Pancreas (tissue), 10 donors: Measurements from ENCODE around the gene DDX6. TPM values are rescaled to one million over a fixed set of nuclear protein-coding genes. Genes with fewer than 3 reads are reported as not detected.
"Not testable (repeated sequence)": the region's sequence is repeated elsewhere in the genome, so short reads cannot be mapped to it uniquely, and the experiment has no call there.

ENCODE experiments used
- ATAC-seq, 4 donors: fragments of 200-7000 bp; cut with Tn5 transposase; one replicate each; pipeline versions ENCODE4 v1.8.0 to v1.9.1; 2020; ENCODE audit warnings: mild to moderate bottlenecking in 4 of 4, moderate library complexity in 4 of 4
- DNase-seq, 6 donors: peaks; one replicate each; pipeline ENCODE4 v3.0.0-alpha.2; 2020
- FAIRE-seq: peaks from 2 replicates; lab custom pipeline; 2012; peaks lifted over from hg19 to GRCh38; lab: Jason Lieb, UNC
- H3K27ac ChIP-seq, 4 donors: fragments of 200-600 bp; sonication (generic); 1 replicate in 3 of 4; 2 replicates in 1 of 4; pipeline versions ENCODE4 v1.5.0 to v1.8.0; 2020
- H3K27me3 ChIP-seq, 4 donors: fragments of 200-600 bp; one replicate each; pipeline ENCODE4 v1.8.0; 2021
- H3K36me3 ChIP-seq, 3 donors: fragments of 200-600 bp; sonication (generic) in 1 of 3; one replicate each; pipeline versions ENCODE4 v1.5.0 to v1.8.0; 2020 to 2021
- H3K4me1 ChIP-seq, 3 donors: fragments of 200-600 bp; one replicate each; pipeline ENCODE4 v1.8.0; 2021
- H3K4me3 ChIP-seq, 4 donors: fragments of 200-600 bp; sonication (generic) in 2 of 4; one replicate each; pipeline versions ENCODE4 v1.5.0 to v1.8.0; 2020 to 2021
- H3K9me3 ChIP-seq, 4 donors: fragments of 200-600 bp; one replicate each; pipeline ENCODE4 v1.8.0; 2021
- CTCF ChIP-seq, 4 donors: fragments of 200-600 bp; sonication (generic) in 3 of 4; IDR thresholded peaks; one replicate each; pipeline versions ENCODE4 v1.5.0 to v1.8.0; 2021; ENCODE audit warnings: antibody characterized with exemption in 4 of 4
- WGBS, 2 donors: extraction: QIAGEN DNeasy Blood & Tissue Kit; methylation state at CpG; one replicate each; pipeline ENCODE4 v1.1.7; 2013; 5-methylcytosine and 5-hydroxymethylcytosine counted together
- intact Hi-C, 3 donors: fragments of 100-400 bp; cut with DNase I; formaldehyde crosslinking; loops; one replicate each; pipeline versions ENCODE4 v1.11.1 to v1.14.2; 2022
- polyA plus RNA-seq, 2 donors: library from polyadenylated mRNA; stranded (reverse); fragments of 200-250 nt; gene quantifications; one replicate each; pipeline ENCODE4 v1.2.3, GENCODE V29; 2013
- total RNA-seq, 6 donors: library from RNA; stranded (reverse); fragmentation: NEBNext Ultra II Directional in 4 of 6; extraction: Animal tissue kit (Norgen Biotek cat#: 25700) in 4 of 6; gene quantifications; one replicate each; pipeline versions ENCODE4 v1.2.1 to v1.2.4, GENCODE V29; 2021 to 2023
- donor health status: healthy with polysubstance abuse.
- donor health status: DM: no; HTN: no; CAD: no; lungs with moderate emphysema.
- donor health status: DM: no; HTN: no; CAD: no.
- donor health status: control.
- donor health status: control.
- donor health status: Bipolar disorder and iron deficiency.
- donor health status: DM: yes; HTN: yes; CAD: no.
- donor health status: DM: no; HTN: no; CAD: no.
- donor health status: DM: no; HTN: no; CAD: no.
- donor health status: DM: yes; HTN: yes; CAD: no.

The DDX6 gene
- total and polyA plus RNA-seq, 8 donors, result 16.1 to 74.2 (median 48.4) TPM

- H3K4me3 ChIP-seq, result no peak overlapping the region
- peaks cover 3 to 23% (median 11%) of the 10 kb centered on the region in 3 donors for H3K36me3 ChIP-seq
- FAIRE-seq (no peak), ATAC-seq (no peak), DNase-seq (no peak)
- TF ChIP-seq CTCF (IDR thresholded peaks at IDR 0.05), result no peak
- no peak overlapping the region for H3K27ac ChIP-seq
- no peaks in the 10 kb centered on the region for H3K9me3 ChIP-seq
- intact Hi-C loops, result no loop called here
- no peaks in the 10 kb centered on the region for H3K27me3 ChIP-seq
- WGBS, 2 donors, result 74 to 82% methylated on average over 3 of the region's 3 CpGs
- peaks cover 0 to 35% (median 23%) of the 10 kb centered on the region in 3 donors for H3K4me1 ChIP-seq
These were observed 22.3 kb downstream of the DDX6 start for GRCh38 chr11:118768690-118769089.

GRCh38 chr11:118766035-118766434 is 24.9 kb downstream of the DDX6 start:
- 93 to 99% methylated on average over 4 of the region's 4 CpGs for WGBS, 2 donors
- Histone ChIP-seq H3K27ac (no peak overlapping the region), H3K9me3 (no peaks in the 10 kb centered on the region), H3K27me3 (no peaks in the 10 kb centered on the region), H3K36me3 (peaks cover 6 to 50% (median 19%) of the 10 kb centered on the region in 3 donors), H3K4me1 (peaks cover 0 to 18% (median 14%) of the 10 kb centered on the region in 3 donors), H3K4me3 (no peak overlapping the region)
- no peak for TF ChIP-seq CTCF (IDR thresholded peaks at IDR 0.05)
- FAIRE-seq (no peak), ATAC-seq (no peak), DNase-seq (no peak)
- intact Hi-C loops, result no loop called here

- Histone ChIP-seq H3K4me1 (peaks cover 0 to 11% (median 9%) of the 10 kb centered on the region in 3 donors), H3K36me3 (peaks cover 8 to 58% (median 27%) of the 10 kb centered on the region in 3 donors)
- intact Hi-C loops, H3K27ac ChIP-seq, DNase-seq, H3K9me3 ChIP-seq, H3K4me3 ChIP-seq, H3K27me3 ChIP-seq, FAIRE-seq: not testable (repeated sequence)
- WGBS, 2 donors, result 79 to 86% methylated on average over 6 of the region's 6 CpGs
- peak in 2 of 4 donors; percentile 39 to 46 for ATAC-seq
These were observed 25.8 kb downstream of the DDX6 start for GRCh38 chr11:118765095-118765691.

- H3K27me3 ChIP-seq, result no peaks in the 10 kb centered on the region
- no peak overlapping the region for H3K4me3 ChIP-seq
- H3K4me1 ChIP-seq, result peaks cover 0 to 4% (median 3%) of the 10 kb centered on the region in 3 donors
- no peaks in the 10 kb centered on the region for H3K9me3 ChIP-seq
- intact Hi-C loops, result no loop called here
- H3K27ac ChIP-seq, result no peak overlapping the region
- ATAC-seq (no peak), DNase-seq (no peak), FAIRE-seq (no peak)
- TF ChIP-seq CTCF (IDR thresholded peaks at IDR 0.05), result no peak
- WGBS, 2 donors, result 76 to 77% methylated on average over 2 of the region's 2 CpGs
- H3K36me3 ChIP-seq, result peaks cover 13 to 80% (median 45%) of the 10 kb centered on the region in 3 donors
These were observed 27.9 kb downstream of the DDX6 start for GRCh38 chr11:118763041-118763440.

- H3K27me3 ChIP-seq, H3K27ac ChIP-seq, H3K4me3 ChIP-seq, H3K4me1 ChIP-seq, ATAC-seq, DNase-seq, intact Hi-C loops, FAIRE-seq, H3K9me3 ChIP-seq: not testable (repeated sequence)
- H3K36me3 ChIP-seq, result peaks cover 13 to 89% (median 49%) of the 10 kb centered on the region in 3 donors
- WGBS, 2 donors, result 95 to 96% methylated on average over 10 of the region's 10 CpGs
These were observed 29.0 kb downstream of the DDX6 start for GRCh38 chr11:118761981-118762380.

- Histone ChIP-seq H3K27ac (no peak overlapping the region), H3K9me3 (no peaks in the 10 kb centered on the region), H3K4me3 (no peak overlapping the region), H3K36me3 (peaks cover 16 to 100% (median 64%) of the 10 kb centered on the region in 3 donors), H3K4me1 (no peaks in the 10 kb centered on the region), H3K27me3 (no peaks in the 10 kb centered on the region)
- WGBS, 2 donors, result 39 to 41% methylated on average over 4 of the region's 4 CpGs
- DNase-seq, result no peak
- no peak for TF ChIP-seq CTCF (IDR thresholded peaks at IDR 0.05)
- peak in 2 of 4 donors; percentile 34 to 39 for ATAC-seq
- intact Hi-C loops, result no loop called here
- no peak for FAIRE-seq
These were observed 33.0 kb downstream of the DDX6 start for GRCh38 chr11:118757876-118758399.
